Astrocyte (in vitro differentiated cells and primary cell): ENCODE measurements around the gene FHIP1B.

Source experiments
- EZH2 ChIP-seq: IDR thresholded peaks from 2 replicates; pipeline ENCODE4 v1.6.1; 2012; ENCODE audit warnings: mild to moderate bottlenecking, low read length, inconsistent platforms; ENCODE audit not compliant: insufficient read depth
- TF ChIP-seq, protein P1 (sequence below): IDR thresholded peaks from 2 replicates; pipeline ENCODE4 v1.5.1; 2011; ENCODE audit warnings: low read depth, mild to moderate bottlenecking, inconsistent platforms, low read length, moderate library complexity; ENCODE audit not compliant: insufficient read depth

DNA sequence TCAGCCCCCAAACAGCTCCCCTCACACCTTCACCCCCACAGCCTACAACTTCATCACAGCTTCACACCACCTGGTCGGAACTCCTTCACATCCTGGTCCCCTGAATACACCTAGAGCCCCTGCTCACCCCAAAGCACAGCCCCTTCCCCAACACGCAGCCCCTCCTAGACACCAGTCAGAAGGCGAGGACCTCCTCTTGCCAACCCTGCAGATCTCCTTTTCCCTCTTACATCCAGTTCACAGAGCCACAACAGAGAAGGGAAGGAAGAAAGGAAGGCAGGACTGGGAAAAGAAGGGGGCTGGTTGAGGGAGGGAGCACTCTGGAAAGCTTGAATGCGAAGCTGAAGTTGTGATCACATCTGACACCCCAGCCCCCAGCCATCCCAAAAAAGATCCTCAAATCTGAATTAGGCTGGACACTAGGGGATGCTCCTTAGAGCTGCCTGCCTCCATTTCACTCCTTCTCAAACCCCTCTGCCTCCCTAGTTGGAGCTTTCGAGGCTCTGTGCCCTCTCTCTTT, 25.8 kb upstream of the FHIP1B start:
- TF ChIP-seq, protein P1, sequence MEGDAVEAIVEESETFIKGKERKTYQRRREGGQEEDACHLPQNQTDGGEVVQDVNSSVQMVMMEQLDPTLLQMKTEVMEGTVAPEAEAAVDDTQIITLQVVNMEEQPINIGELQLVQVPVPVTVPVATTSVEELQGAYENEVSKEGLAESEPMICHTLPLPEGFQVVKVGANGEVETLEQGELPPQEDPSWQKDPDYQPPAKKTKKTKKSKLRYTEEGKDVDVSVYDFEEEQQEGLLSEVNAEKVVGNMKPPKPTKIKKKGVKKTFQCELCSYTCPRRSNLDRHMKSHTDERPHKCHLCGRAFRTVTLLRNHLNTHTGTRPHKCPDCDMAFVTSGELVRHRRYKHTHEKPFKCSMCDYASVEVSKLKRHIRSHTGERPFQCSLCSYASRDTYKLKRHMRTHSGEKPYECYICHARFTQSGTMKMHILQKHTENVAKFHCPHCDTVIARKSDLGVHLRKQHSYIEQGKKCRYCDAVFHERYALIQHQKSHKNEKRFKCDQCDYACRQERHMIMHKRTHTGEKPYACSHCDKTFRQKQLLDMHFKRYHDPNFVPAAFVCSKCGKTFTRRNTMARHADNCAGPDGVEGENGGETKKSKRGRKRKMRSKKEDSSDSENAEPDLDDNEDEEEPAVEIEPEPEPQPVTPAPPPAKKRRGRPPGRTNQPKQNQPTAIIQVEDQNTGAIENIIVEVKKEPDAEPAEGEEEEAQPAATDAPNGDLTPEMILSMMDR: no peak
- TF ChIP-seq EZH2: no peak
